Measurements from ENCODE around the gene EPHA6. TPM values are rescaled to one million over a fixed set of nuclear protein-coding genes. Genes with fewer than 3 reads are reported as not detected.

Gene EPHA6
- total and polyA plus RNA-seq, 9 of the 15 experiments (the other 6 are each of a cell fraction or from before 2014, with no cell fraction given), result not detected

DNA sequence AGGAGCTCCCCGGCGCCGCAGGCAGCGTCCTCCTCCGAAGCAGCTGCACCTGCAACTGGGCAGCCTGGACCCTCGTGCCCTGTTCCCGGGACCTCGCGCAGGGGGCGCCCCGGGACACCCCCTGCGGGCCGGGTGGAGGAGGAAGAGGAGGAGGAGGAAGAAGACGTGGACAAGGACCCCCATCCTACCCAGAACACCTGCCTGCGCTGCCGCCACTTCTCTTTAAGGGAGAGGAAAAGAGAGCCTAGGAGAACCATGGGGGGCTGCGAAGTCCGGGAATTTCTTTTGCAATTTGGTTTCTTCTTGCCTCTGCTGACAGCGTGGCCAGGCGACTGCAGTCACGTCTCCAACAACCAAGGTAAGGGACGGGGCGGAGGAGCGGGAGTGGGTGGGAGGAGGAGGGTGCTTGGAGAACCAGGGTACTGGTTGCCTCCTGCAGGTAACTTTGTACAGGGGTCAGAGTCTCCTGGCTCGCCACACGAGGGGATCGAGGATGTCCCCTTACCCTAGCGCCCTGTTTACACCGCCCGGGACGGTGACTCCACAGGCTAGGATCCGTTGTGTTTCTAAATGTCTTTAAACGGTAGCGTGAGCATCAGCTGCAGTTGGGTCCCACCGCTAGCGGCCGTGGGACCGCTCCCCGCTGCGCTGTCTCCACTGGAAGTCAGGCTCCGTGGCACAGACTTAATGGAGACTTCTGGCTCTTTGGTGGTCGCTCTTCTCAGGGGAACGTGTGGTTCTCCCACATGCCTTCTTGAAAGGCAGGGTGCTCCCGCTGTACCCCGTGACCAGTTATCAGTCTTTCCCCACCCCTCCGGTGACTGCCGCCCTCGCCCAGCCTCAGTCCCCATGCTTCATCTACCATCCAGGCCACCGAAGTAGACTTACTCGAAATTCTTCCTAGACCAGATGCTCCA, 515 bp downstream of the EPHA6 start:
- no peaks in the 10 kb centered on the region for H3K79me2 ChIP-seq (ENCODE audit: control insufficient read depth, insufficient read depth, low read length)
- H3K27ac ChIP-seq (ENCODE audit: extremely low read depth, low read depth, low read length), result no peak overlapping the region
- H3K9me3 ChIP-seq (replicated peaks; ENCODE audit: control insufficient read depth, insufficient read depth, low read depth, low read length), result no peaks in the 10 kb centered on the region
- ChIA-PET POLR2A (no interaction called here), CTCF (ENCODE audit: low intra/inter-chr PET ratio) (no interaction called here)
- TF ChIP-seq ZNF239 (CRISPR knock-in tag; IDR thresholded peaks at IDR 0.05) (no peak), NR2F6 (CRISPR knock-in tag; IDR thresholded peaks at IDR 0.05) (no peak), MTA3 (IDR thresholded peaks at IDR 0.05; ENCODE audit: borderline replicate concordance) (no peak), PHTF2 (CRISPR knock-in tag; IDR thresholded peaks at IDR 0.05) (no peak), MAFG (tag; conservative IDR thresholded peaks at IDR 0.05) (no peak)
- TF ChIP-seq, protein P1, sequence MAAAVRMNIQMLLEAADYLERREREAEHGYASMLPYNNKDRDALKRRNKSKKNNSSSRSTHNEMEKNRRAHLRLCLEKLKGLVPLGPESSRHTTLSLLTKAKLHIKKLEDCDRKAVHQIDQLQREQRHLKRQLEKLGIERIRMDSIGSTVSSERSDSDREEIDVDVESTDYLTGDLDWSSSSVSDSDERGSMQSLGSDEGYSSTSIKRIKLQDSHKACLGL (CRISPR knock-in tag; IDR thresholded peaks at IDR 0.05; ENCODE audit: borderline replicate concordance, poor library complexity, severe bottlenecking), result no peak
- H3K9me1 ChIP-seq (ENCODE audit: control insufficient read depth, insufficient read depth, low read length), result no peaks in the 10 kb centered on the region
- no peaks in the 10 kb centered on the region for H3K27me3 ChIP-seq (ENCODE audit: control insufficient read depth in 2 of 2, insufficient read depth in 2 of 2, low read length in 2 of 2)
- H4K20me1 ChIP-seq (replicated peaks; ENCODE audit: control insufficient read depth, insufficient read depth, low read length), result no peaks in the 10 kb centered on the region
- intact Hi-C loops (cut with micrococcal nuclease), result no loop called here
- no peaks in the 10 kb centered on the region for H3K36me3 ChIP-seq (ENCODE audit: control insufficient read depth, insufficient read depth, low read length)
- FAIRE-seq (no peak), DNase-seq (ENCODE audit: extremely low read depth in 1 of 4, low spot score in 3 of 4) (no peak), ATAC-seq (no peak)
- H3K9ac ChIP-seq (ENCODE audit: insufficient read depth in 1 of 2, low read depth in 2 of 2, low read length in 2 of 2), result no peak overlapping the region
- no peaks in the 10 kb centered on the region for H3K4me1 ChIP-seq (replicated peaks in 1 of 2; ENCODE audit: control insufficient read depth in 2 of 2, insufficient read depth in 2 of 2, low read length in 2 of 2)
- no peak overlapping the region for H3K4me3 ChIP-seq
- H2AFZ ChIP-seq (ENCODE audit: low read depth, low read length), result no peak overlapping the region
- 6% methylated on average over 24 of the region's 50 CpGs for WGBS (ENCODE audit: insufficient coverage, low coverage, missing lambda C conversion rate)
- in situ Hi-C loops (cut with MboI), result no loop called here
- no TSS peak for BruUV-seq (replicated peaks)
- no peak overlapping the region for H3K4me2 ChIP-seq (ENCODE audit: insufficient read depth, low read length)

Measured in K562 (cell line).